ENCODE results near the gene LARP1B.
"Not testable (repeated sequence)": the region's sequence is repeated elsewhere in the genome, so short reads cannot be mapped to it uniquely, and the experiment has no call there.

LARP1B gene

GRCh38 chr4:128225148-128225547 lies 164.0 kb downstream of the LARP1B start:
- no peak for DNase-seq (ENCODE audit: low spot score)

- DNase-seq (ENCODE audit: low spot score): no peak
Measured at GRCh38 chr4:128227991-128228571, 167.0 kb downstream of the LARP1B start.

- peak; percentile 29 for DNase-seq (ENCODE audit: low spot score)
Measured at GRCh38 chr4:128228845-128229795, 168.0 kb downstream of the LARP1B start.

- no peak for DNase-seq (ENCODE audit: low spot score)
Measured at GRCh38 chr4:128232719-128233118, 171.6 kb downstream of the LARP1B start.

GRCh38 chr4:128234836-128235235 lies 173.7 kb downstream of the LARP1B start:
- DNase-seq (ENCODE audit: low spot score): no peak

GRCh38 chr4:128241019-128241418 lies 179.9 kb downstream of the LARP1B start:
- no peak for DNase-seq (ENCODE audit: low spot score)

- DNase-seq (ENCODE audit: low spot score): no peak
Measured at GRCh38 chr4:128241425-128241913, 180.4 kb downstream of the LARP1B start.

- no peak for DNase-seq (ENCODE audit: low spot score)
Measured at GRCh38 chr4:128241981-128242380, 180.9 kb downstream of the LARP1B start.

GRCh38 chr4:128242601-128243000 lies 181.5 kb downstream of the LARP1B start:
- DNase-seq (ENCODE audit: low spot score): no peak

GRCh38 chr4:128244379-128244778 lies 183.3 kb downstream of the LARP1B start:
- no peak for DNase-seq (ENCODE audit: low spot score)

GRCh38 chr4:128245391-128245790 lies 184.3 kb downstream of the LARP1B start:
- DNase-seq (ENCODE audit: low spot score): not testable (repeated sequence)

- no peak for DNase-seq (ENCODE audit: low spot score)
Measured at GRCh38 chr4:128247906-128248305, 186.8 kb downstream of the LARP1B start.

- no peak for DNase-seq (ENCODE audit: low spot score)
Measured at GRCh38 chr4:128249787-128250668, 188.9 kb downstream of the LARP1B start.

GRCh38 chr4:128255906-128256305 lies 194.8 kb downstream of the LARP1B start:
- DNase-seq (ENCODE audit: low spot score): no peak

- no peak for DNase-seq (ENCODE audit: low spot score)
Measured at GRCh38 chr4:128256539-128256938, 195.4 kb downstream of the LARP1B start.

- DNase-seq (ENCODE audit: low spot score): not testable (repeated sequence)
Measured at GRCh38 chr4:128258166-128258565, 197.1 kb downstream of the LARP1B start.

- DNase-seq (ENCODE audit: low spot score): not testable (repeated sequence)
Measured at GRCh38 chr4:128259889-128260288, 198.8 kb downstream of the LARP1B start.
